IMR-90 (cell line): Measurements from ENCODE around the gene NOL4L. TPM values are rescaled to one million over a fixed set of nuclear protein-coding genes. Genes with fewer than 3 reads are reported as not detected.

Experiments
- ATAC-seq: fragments of 200-7000 bp; cut with Tn5 transposase; 2 replicates; pipeline ENCODE4 v1.9.1; 2020; ENCODE audit warnings: low read depth, mild to moderate bottlenecking, moderate library complexity
- BruUV-seq: library from RNA; stranded (reverse); fragments of 400-500 nt; replicated peaks from 2 replicates; lab custom pipeline; 2021; lab: Mats Ljungman, UMichigan
- CTCF ChIA-PET: fragments of 300-600 bp; formaldehyde crosslinking; extraction: SDS; loops from one replicate; lab custom pipeline; 2021; ENCODE audit warnings: antibody characterized with exemption; lab: Yijun Ruan, JAX
- POLR2A ChIA-PET: fragments of 300-600 bp; sonication (Branson Sonifier 250); formaldehyde crosslinking; loops from one replicate; lab custom pipeline; 2022; ENCODE audit warnings: antibody characterized with exemption; ENCODE audit not compliant: unreplicated experiment; lab: Charles Lee
- DNase-seq: peaks from one replicate; pipeline ENCODE4 v3.0.0; 2013
- H2AFZ ChIP-seq: replicated peaks from 2 replicates; pipeline ENCODE3; 2013; ENCODE audit warnings: low read length, mild to moderate bottlenecking; ENCODE audit not compliant: poor library complexity
- H2AK5ac ChIP-seq: 2 replicates; pipeline ENCODE4 v1.6.1; 2013; ENCODE audit warnings: low read depth, low read length, inconsistent platforms
- H2AK9ac ChIP-seq: replicated peaks from 2 replicates; pipeline ENCODE3; 2013; ENCODE audit warnings: mild to moderate bottlenecking, low read depth, low read length, moderate library complexity; ENCODE audit not compliant: poor library complexity
- H2BK120ac ChIP-seq: 2 replicates; pipeline ENCODE4 v1.6.1; 2013; ENCODE audit warnings: low read depth, low read length, inconsistent platforms
- H2BK15ac ChIP-seq: 3 replicates; pipeline ENCODE4 v1.6.1; 2013; ENCODE audit warnings: low read depth, low read length, inconsistent platforms
- H2BK20ac ChIP-seq: 2 replicates; pipeline ENCODE4 v1.6.1; 2013; ENCODE audit warnings: low read depth, mild to moderate bottlenecking, inconsistent platforms, low read length, moderate library complexity
- H2BK5ac ChIP-seq: 2 replicates; pipeline ENCODE4 v1.6.1; 2013; ENCODE audit warnings: mild to moderate bottlenecking, low read depth, low read length, inconsistent platforms; ENCODE audit not compliant: poor library complexity, severe bottlenecking
- H3K14ac ChIP-seq: replicated peaks from 2 replicates; pipeline ENCODE4 v1.6.1; 2013; ENCODE audit warnings: low read depth, low read length, inconsistent platforms
- H3K18ac ChIP-seq: 2 replicates; pipeline ENCODE4 v1.6.1; 2013; ENCODE audit warnings: low read depth, low read length, control low read depth
- H3K23ac ChIP-seq: 2 replicates; pipeline ENCODE4 v1.6.1; 2013; ENCODE audit warnings: low read depth, low read length, inconsistent platforms
- H3K27ac ChIP-seq: 2 replicates; pipeline ENCODE4 v1.5.1; 2013; ENCODE audit warnings: mild to moderate bottlenecking, control low read depth, low read length; ENCODE audit not compliant: insufficient read depth
- H3K27me3 ChIP-seq: 2 replicates; pipeline ENCODE4 v1.6.1; 2013; ENCODE audit warnings: low read length; ENCODE audit not compliant: control insufficient read depth, insufficient read depth
- H3K36me3 ChIP-seq: 2 replicates; pipeline ENCODE4 v1.6.1; 2013; ENCODE audit warnings: low read length, mixed read lengths; ENCODE audit not compliant: control insufficient read depth, insufficient read depth
- H3K4ac ChIP-seq: 2 replicates; pipeline ENCODE4 v1.6.1; 2013; ENCODE audit warnings: low read depth, low read length, inconsistent platforms
- H3K4me1 ChIP-seq: 2 replicates; pipeline ENCODE4 v1.6.1; 2013; ENCODE audit warnings: low read length, mixed read lengths; ENCODE audit not compliant: control insufficient read depth, insufficient read depth
- H3K4me2 ChIP-seq: 2 replicates; pipeline ENCODE4 v1.6.1; 2013; ENCODE audit warnings: low read depth, mild to moderate bottlenecking, control low read depth, low read length, moderate library complexity
- H3K4me3 ChIP-seq: 2 replicates; pipeline ENCODE4 v1.5.1; 2013; ENCODE audit warnings: low read depth, mild to moderate bottlenecking, control low read depth, low read length, moderate library complexity; ENCODE audit not compliant: insufficient read depth
- H3K56ac ChIP-seq: 2 replicates; pipeline ENCODE4 v1.6.1; 2013; ENCODE audit warnings: low read length, inconsistent platforms; ENCODE audit not compliant: insufficient read depth; ENCODE audit errors: extremely low read depth
- H3K79me1 ChIP-seq, 2 experiments: 2 replicates each; pipeline ENCODE4 v1.6.1; 2013; ENCODE audit warnings: low read length in 2 of 2, inconsistent platforms in 1 of 2, low read depth in 1 of 2
- H3K9ac ChIP-seq: 2 replicates; pipeline ENCODE4 v1.6.1; 2013; ENCODE audit warnings: low read depth, low read length, control low read depth
- H3K9me1 ChIP-seq: 2 replicates; pipeline ENCODE4 v1.6.1; 2013; ENCODE audit warnings: low read length, inconsistent platforms; ENCODE audit not compliant: insufficient read depth
- H3K9me3 ChIP-seq: 2 replicates; pipeline ENCODE4 v1.6.1; 2013; ENCODE audit warnings: low read length; ENCODE audit not compliant: control insufficient read depth, insufficient read depth
- H4K20me1 ChIP-seq: 2 replicates; pipeline ENCODE4 v1.6.1; 2013; ENCODE audit warnings: low read length, inconsistent platforms; ENCODE audit not compliant: insufficient read depth
- H4K5ac ChIP-seq: 2 replicates; pipeline ENCODE4 v1.6.1; 2013; ENCODE audit warnings: mild to moderate bottlenecking, low read depth, low read length, control low read depth
- H4K8ac ChIP-seq, 2 experiments: 2 replicates each; pipeline ENCODE4 v1.6.1; 2013; ENCODE audit warnings: low read depth in 2 of 2, low read length in 2 of 2, control low read depth in 1 of 2, inconsistent platforms in 1 of 2
- H4K91ac ChIP-seq: 2 replicates; pipeline ENCODE4 v1.6.1; 2013; ENCODE audit warnings: low read depth, low read length, inconsistent platforms; ENCODE audit not compliant: insufficient read depth
- BHLHE40 ChIP-seq: fragments of 150-350 bp; IDR thresholded peaks from 2 replicates; pipeline ENCODE4 v1.6.1; 2016; ENCODE audit warnings: mild to moderate bottlenecking, low read depth, low read length
- CEBPB ChIP-seq: IDR thresholded peaks from 2 replicates; pipeline ENCODE4 v1.6.1; 2012; ENCODE audit warnings: low read depth, low read length, improper control_type of control experiment
- CHD1 ChIP-seq: IDR thresholded peaks from 2 replicates; pipeline ENCODE4 v1.6.1; 2012; ENCODE audit warnings: low read depth, low read length, improper control_type of control experiment
- CTCF ChIP-seq: conservative IDR thresholded peaks from 2 replicates; pipeline ENCODE4 v1.5.1; 2012; ENCODE audit warnings: mild to moderate bottlenecking, low read depth, low read length, improper control_type of control experiment
- ELK1 ChIP-seq: fragments of 150-350 bp; IDR thresholded peaks from 2 replicates; pipeline ENCODE4 v1.6.1; 2016; ENCODE audit warnings: low read depth, mild to moderate bottlenecking, low read length, moderate library complexity, borderline replicate concordance
- FOS ChIP-seq: fragments of 150-350 bp; IDR thresholded peaks from 2 replicates; pipeline ENCODE4 v1.6.1; 2016; ENCODE audit warnings: low read depth, low read length
- MAFK ChIP-seq: IDR thresholded peaks from 2 replicates; pipeline ENCODE4 v1.6.1; 2012; ENCODE audit warnings: low read depth, low read length, improper control_type of control experiment
- MAZ ChIP-seq: IDR thresholded peaks from 2 replicates; pipeline ENCODE4 v1.6.1; 2012; ENCODE audit warnings: low read depth, mild to moderate bottlenecking, low read length, improper control_type of control experiment, moderate library complexity, borderline replicate concordance
- MXI1 ChIP-seq: IDR thresholded peaks from 2 replicates; pipeline ENCODE4 v1.6.1; 2012; ENCODE audit warnings: low read depth, mild to moderate bottlenecking, low read length, moderate library complexity, borderline replicate concordance
- NFE2L2 ChIP-seq: fragments of 150-350 bp; IDR thresholded peaks from 2 replicates; pipeline ENCODE4 v1.6.1; 2016; ENCODE audit warnings: low read depth, mild to moderate bottlenecking, low read length
- POLR2A ChIP-seq: IDR thresholded peaks from 2 replicates; pipeline ENCODE4 v1.6.1; 2012; ENCODE audit warnings: mild to moderate bottlenecking, low read depth, low read length
- RAD21 ChIP-seq: IDR thresholded peaks from 2 replicates; pipeline ENCODE4 v1.6.1; 2012; ENCODE audit warnings: low read length, improper control_type of control experiment
- RCOR1 ChIP-seq: IDR thresholded peaks from 2 replicates; pipeline ENCODE4 v1.6.1; 2012; ENCODE audit warnings: mild to moderate bottlenecking, low read length, improper control_type of control experiment; ENCODE audit not compliant: insufficient replicate concordance
- RFX5 ChIP-seq: IDR thresholded peaks from 2 replicates; pipeline ENCODE4 v1.8.0; 2012; ENCODE audit warnings: low read depth, mild to moderate bottlenecking, low read length, moderate library complexity
- SMC3 ChIP-seq: fragments of 150-350 bp; IDR thresholded peaks from 2 replicates; pipeline ENCODE4 v1.6.1; 2016; ENCODE audit warnings: low read depth, mild to moderate bottlenecking, antibody characterized with exemption, low read length, moderate library complexity
- USF2 ChIP-seq: fragments of 150-350 bp; IDR thresholded peaks from 2 replicates; pipeline ENCODE4 v1.6.1; 2017; ENCODE audit warnings: mild to moderate bottlenecking, antibody characterized with exemption, low read length, low read depth
- WGBS, 2 experiments: methylation state at CpG; one replicate each; pipeline versions ENCODE4 v1.1.5 to v1.1.7; 2013; ENCODE audit warnings: missing lambda C conversion rate in 2 of 2; ENCODE audit not compliant: insufficient read length in 1 of 2; ENCODE audit errors: extremely low coverage in 2 of 2; 5-methylcytosine and 5-hydroxymethylcytosine counted together
- dilution Hi-C: fragments of 300-500 bp; cut with HindIII; formaldehyde crosslinking; loops from one replicate; pipeline ENCODE4 v1.14.3; 2018; ENCODE audit warnings: low sequenced_read_pairs; ENCODE audit not compliant: unreplicated experiment
- in situ Hi-C: fragments of 300-500 bp; cut with MboI; formaldehyde crosslinking; loops from 3 replicates; pipeline ENCODE4 v1.14.3; 2019; ENCODE audit warnings: low sequenced_read_pairs, inconsistent platforms, mixed read lengths
- intact Hi-C: fragments of 100-400 bp; cut with micrococcal nuclease; formaldehyde crosslinking; loops from 2 replicates; pipeline ENCODE4 v1.10.0; 2022
- polyA plus RNA-seq, 3 experiments: library from polyadenylated mRNA; depleted of rRNA; stranded (reverse); fragments of >200 nt; gene quantifications; 2 replicates each; pipeline ENCODE4 v1.2.3, GENCODE V29; 2012; ENCODE audit warnings: low replicate concordance in 1 of 3
- total RNA-seq: library from RNA; depleted of rRNA; stranded (reverse); fragments of >200 nt; gene quantifications from 2 replicates; pipeline ENCODE4 v1.2.3, GENCODE V29; 2012

NOL4L gene
- total and polyA plus RNA-seq, 2 of the 4 experiments (the other 2 are of a cell fraction), result 4.7 to 13.3 TPM

GRCh38 chr20:32451340-32451681 is 133.8 kb downstream of the NOL4L start:
- DNase-seq (no peak), ATAC-seq (no peak)
- ChIA-PET CTCF (no interaction called here), POLR2A (no interaction called here)
- Histone ChIP-seq H3K18ac (no peak overlapping the region), H3K4me2 (no peak overlapping the region), H3K56ac (no peak overlapping the region), H2BK15ac (no peak overlapping the region), H4K5ac (no peak overlapping the region), H2BK5ac (no peak overlapping the region), H3K4ac (no peak overlapping the region), H3K9me1 (peaks cover 4% of the 10 kb centered on the region; the same call in 1 of the 2 replicates), H3K23ac (no peak overlapping the region), H3K4me1 (no peaks in the 10 kb centered on the region; the same call in 1 of the 2 replicates), H3K14ac (no peak overlapping the region), H3K27ac (no peak overlapping the region), H2BK20ac (no peak overlapping the region), H3K36me3 (peaks cover 86% of the 10 kb centered on the region), H4K20me1 (peaks cover 22% of the 10 kb centered on the region), H2AK9ac (no peak overlapping the region), H4K8ac (no peak overlapping the region), H3K9ac (no peak overlapping the region), H2AFZ (no peak overlapping the region), H3K4me3 (no peak overlapping the region), H4K91ac (no peak overlapping the region), H3K79me1 (peaks cover 25 to 36% of the 10 kb centered on the region in 2 experiments), H3K9me3 (no peaks in the 10 kb centered on the region), H3K27me3 (no peaks in the 10 kb centered on the region), H2AK5ac (no peak overlapping the region), H2BK120ac (no peak overlapping the region)
- WGBS, 2 experiments, result 100% methylated on average over 1 of the region's 8 CpGs; no CpG with 5 or more reads in 1 of the 2 experiments
- no TSS peak for BruUV-seq
- TF ChIP-seq CTCF (no peak), NFE2L2 (no peak), FOS (no peak), BHLHE40 (no peak), POLR2A (no peak), CHD1 (no peak), MAFK (no peak), MAZ (no peak), USF2 (no peak), ELK1 (no peak), CEBPB (no peak), RCOR1 (no peak), SMC3 (no peak), MXI1 (no peak), RFX5 (no peak), RAD21 (no peak)
- intact Hi-C loops, result no loop called here
- dilution Hi-C loops, result no loop called here
- in situ Hi-C loops, result no loop called here
